ENCODE results near the gene C11orf68. TPM values are rescaled to one million over a fixed set of nuclear protein-coding genes. Genes with fewer than 3 reads are reported as not detected.

Gene C11orf68
- total and polyA plus RNA-seq, 4 donors, result 17.9 to 38.8 (median 28.8) TPM

GRCh38 chr11:65921876-65922275 is 3.0 kb upstream of the C11orf68 start:
- no peak overlapping the region for H3K9ac ChIP-seq (ENCODE audit: insufficient read depth in 1 of 2, low read length in 2 of 2)
- WGBS, 2 donors, result 94 to 97% methylated on average over 10 of the region's 10 CpGs

GRCh38 chr11:65921033-65921555 is 2.2 kb upstream of the C11orf68 start:
- no peak overlapping the region for H3K27ac ChIP-seq (ENCODE audit: low read depth in 1 of 2, low read length in 1 of 2)
- no peak overlapping the region for H3K9ac ChIP-seq (ENCODE audit: insufficient read depth in 1 of 2, low read length in 2 of 2)
- H3K36me3 ChIP-seq (ENCODE audit: control insufficient read depth in 4 of 4, insufficient read depth in 4 of 4, low read length in 4 of 4), result peaks cover 0 to 34% (median 14%) of the 10 kb centered on the region in 4 donors
- H3K9me3 ChIP-seq (ENCODE audit: control insufficient read depth in 4 of 4, insufficient read depth in 3 of 4, low read length in 3 of 4), result no peaks in the 10 kb centered on the region
- peaks cover 9 to 27% (median 18%) of the 10 kb centered on the region in 5 donors for H3K4me1 ChIP-seq (ENCODE audit: control insufficient read depth in 5 of 5, insufficient read depth in 5 of 5, low read length in 5 of 5)
- 89 to 95% methylated on average over 12 of the region's 12 CpGs for WGBS, 2 donors
- ATAC-seq (ENCODE audit: insufficient read depth, low FRiP score), result no peak
- H3K4me3 ChIP-seq, result no peak overlapping the region
- no peak for DNase-seq
- TF ChIP-seq CTCF (IDR thresholded peaks at IDR 0.05; ENCODE audit: control extremely low read depth, extremely low read depth), result no peak
- no peaks in the 10 kb centered on the region for H3K27me3 ChIP-seq (ENCODE audit: control insufficient read depth in 3 of 3, insufficient read depth in 3 of 3, low read length in 2 of 3)

More at GRCh38 chr11:65921876-65922275, 3.0 kb upstream of the C11orf68 start:
- DNase-seq (no peak), ATAC-seq (ENCODE audit: insufficient read depth, low FRiP score) (no peak)
- H3K27ac ChIP-seq (ENCODE audit: low read depth in 1 of 2, low read length in 1 of 2), result no peak overlapping the region
- no peaks in the 10 kb centered on the region for H3K27me3 ChIP-seq (ENCODE audit: control insufficient read depth in 3 of 3, insufficient read depth in 3 of 3, low read length in 2 of 3)
- H3K36me3 ChIP-seq (ENCODE audit: control insufficient read depth in 4 of 4, insufficient read depth in 4 of 4, low read length in 4 of 4), result peaks cover 0 to 32% (median 14%) of the 10 kb centered on the region in 4 donors
- H3K4me3 ChIP-seq, result no peak overlapping the region
- no peaks in the 10 kb centered on the region for H3K9me3 ChIP-seq (ENCODE audit: control insufficient read depth in 4 of 4, insufficient read depth in 3 of 4, low read length in 3 of 4)
- no peak for TF ChIP-seq CTCF (IDR thresholded peaks at IDR 0.05; ENCODE audit: control extremely low read depth, extremely low read depth)
- H3K4me1 ChIP-seq (ENCODE audit: control insufficient read depth in 5 of 5, insufficient read depth in 5 of 5, low read length in 5 of 5), result peaks cover 9 to 25% (median 16%) of the 10 kb centered on the region in 5 donors

GRCh38 chr11:65920372-65920802 is 1.5 kb upstream of the C11orf68 start:
- no peak for TF ChIP-seq CTCF (IDR thresholded peaks at IDR 0.05; ENCODE audit: control extremely low read depth, extremely low read depth)
- Histone ChIP-seq H3K9me3 (ENCODE audit: control insufficient read depth in 4 of 4, insufficient read depth in 3 of 4, low read length in 3 of 4) (no peaks in the 10 kb centered on the region), H3K36me3 (ENCODE audit: control insufficient read depth in 4 of 4, insufficient read depth in 4 of 4, low read length in 4 of 4) (peaks cover 0 to 34% (median 14%) of the 10 kb centered on the region in 4 donors), H3K27ac (ENCODE audit: low read depth in 1 of 2, low read length in 1 of 2) (no peak overlapping the region), H3K4me3 (peak overlapping the region; percentile 77), H3K9ac (ENCODE audit: insufficient read depth in 1 of 2, low read length in 2 of 2) (peak overlapping the region in 1 of 2 donors; percentile 42), H3K27me3 (ENCODE audit: control insufficient read depth in 3 of 3, insufficient read depth in 3 of 3, low read length in 2 of 3) (no peaks in the 10 kb centered on the region), H3K4me1 (ENCODE audit: control insufficient read depth in 5 of 5, insufficient read depth in 5 of 5, low read length in 5 of 5) (peaks cover 9 to 33% (median 18%) of the 10 kb centered on the region in 5 donors)
- DNase-seq (no peak), ATAC-seq (ENCODE audit: insufficient read depth, low FRiP score) (no peak)
- 55 to 76% methylated on average over 15 of the region's 15 CpGs for WGBS, 2 donors
